Smooth muscle cell (in vitro differentiated cells): ENCODE data around the gene RMI1. TPM values are rescaled to one million over a fixed set of nuclear protein-coding genes. Genes with fewer than 3 reads are reported as not detected.

Source experiments
- DNase-seq: peaks from one replicate; lab custom pipeline; 2025; ENCODE audit not compliant: unreplicated experiment; lab: John Stamatoyannopoulos, UW
- H2AFZ ChIP-seq: fragments of 200-600 bp; sonication (generic); 2 replicates; pipeline ENCODE4 v1.6.0; 2016; ENCODE audit warnings: antibody characterized with exemption, low read depth, mild to moderate bottlenecking
- H3F3A ChIP-seq: fragments of 200-600 bp; sonication (generic); 2 replicates; pipeline ENCODE4 v1.6.0; 2017; ENCODE audit warnings: antibody characterized with exemption, low read depth
- H3K27ac ChIP-seq: fragments of 200-600 bp; sonication (generic); 2 replicates; pipeline ENCODE4 v1.5.1; 2016; ENCODE audit warnings: low read depth, mild to moderate bottlenecking
- H3K27me3 ChIP-seq: fragments of 200-600 bp; sonication (generic); 2 replicates; pipeline ENCODE4 v1.6.1; 2016; ENCODE audit warnings: low read depth, mild to moderate bottlenecking
- H3K36me3 ChIP-seq: fragments of 200-600 bp; sonication (generic); 2 replicates; pipeline ENCODE4 v1.5.1; 2016; ENCODE audit warnings: low read depth
- H3K4me1 ChIP-seq: fragments of 200-600 bp; sonication (generic); 2 replicates; pipeline ENCODE4 v1.5.1; 2016; ENCODE audit warnings: low read depth
- H3K4me2 ChIP-seq: fragments of 200-600 bp; sonication (generic); 2 replicates; pipeline ENCODE4 v1.6.0; 2016; ENCODE audit warnings: mild to moderate bottlenecking
- H3K4me3 ChIP-seq: fragments of 200-600 bp; sonication (generic); 2 replicates; pipeline ENCODE4 v1.5.1; 2016; ENCODE audit warnings: mild to moderate bottlenecking
- H3K79me2 ChIP-seq: fragments of 200-600 bp; sonication (generic); 2 replicates; pipeline ENCODE4 v1.6.0; 2016; ENCODE audit warnings: low read depth, mild to moderate bottlenecking
- H3K9ac ChIP-seq: fragments of 200-600 bp; sonication (generic); 2 replicates; pipeline ENCODE4 v1.6.0; 2016; ENCODE audit warnings: low read depth
- H3K9me3 ChIP-seq: fragments of 200-600 bp; sonication (generic); replicated peaks from 2 replicates; pipeline ENCODE4 v1.5.1; 2016; ENCODE audit warnings: low read depth
- H4K20me1 ChIP-seq: fragments of 200-600 bp; sonication (generic); 2 replicates; pipeline ENCODE4 v1.6.0; 2016; ENCODE audit warnings: low read depth
- WGBS: methylation state at CpG from one replicate; pipeline ENCODE4 v1.1.7; 2016; ENCODE audit warnings: low lambda C conversion rate; 5-methylcytosine and 5-hydroxymethylcytosine counted together
- polyA plus RNA-seq: library from polyadenylated mRNA; unstranded; fragments of >200 nt; fragmentation: Nextera tagmentation; extraction: Ambion mirVana; gene quantifications from 2 replicates; pipeline ENCODE4 v1.2.1, GENCODE V29; 2016
- total RNA-seq: library from RNA; depleted of rRNA; stranded (reverse); fragments of >200 nt; gene quantifications from 2 replicates; pipeline ENCODE4 v1.2.3, GENCODE V29; 2014
- TF ChIP-seq, protein P1 (sequence below): fragments of 200-600 bp; sonication (generic); IDR thresholded peaks from 2 replicates; pipeline ENCODE4 v1.5.1; 2017; ENCODE audit warnings: borderline replicate concordance, mild to moderate bottlenecking, antibody characterized with exemption; ENCODE audit not compliant: insufficient read depth, poor library complexity, severe bottlenecking

RMI1 gene
- total and polyA plus RNA-seq, 2 experiments from 2014 or later = 3.2 to 11.1 TPM

DNA sequence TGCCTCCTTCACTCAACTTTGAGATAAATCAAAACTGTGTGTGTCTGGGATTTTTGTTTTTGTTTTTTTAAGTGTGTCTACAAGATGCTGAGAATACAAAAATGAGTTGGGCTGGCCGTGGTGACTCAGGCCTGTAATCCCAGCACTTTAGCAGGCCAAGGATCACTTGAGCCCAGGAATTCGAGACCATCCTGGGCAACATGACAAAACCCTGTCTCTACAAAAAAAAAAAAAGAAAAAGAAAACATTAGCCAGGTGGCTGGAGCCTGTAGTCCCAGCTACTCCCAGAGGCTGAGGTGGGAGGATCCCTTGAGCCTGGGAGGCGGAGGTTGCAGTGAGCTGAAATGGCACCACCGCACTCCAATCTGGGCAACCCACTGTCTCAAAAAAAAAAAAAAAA, 21.5 kb upstream of the RMI1 start:
- DNase-seq = no peak
- no peak overlapping the region for H3K4me2 ChIP-seq
- 56% methylated on average over 4 of the region's 4 CpGs for WGBS
- no peak overlapping the region for H2AFZ ChIP-seq
- no peaks in the 10 kb centered on the region for H3K36me3 ChIP-seq
- no peaks in the 10 kb centered on the region for H3K27me3 ChIP-seq
- H4K20me1 ChIP-seq = no peaks in the 10 kb centered on the region
- H3K4me1 ChIP-seq = no peaks in the 10 kb centered on the region
- H3K9me3 ChIP-seq = no peaks in the 10 kb centered on the region
- H3K79me2 ChIP-seq = no peaks in the 10 kb centered on the region
- TF ChIP-seq, protein P1, sequence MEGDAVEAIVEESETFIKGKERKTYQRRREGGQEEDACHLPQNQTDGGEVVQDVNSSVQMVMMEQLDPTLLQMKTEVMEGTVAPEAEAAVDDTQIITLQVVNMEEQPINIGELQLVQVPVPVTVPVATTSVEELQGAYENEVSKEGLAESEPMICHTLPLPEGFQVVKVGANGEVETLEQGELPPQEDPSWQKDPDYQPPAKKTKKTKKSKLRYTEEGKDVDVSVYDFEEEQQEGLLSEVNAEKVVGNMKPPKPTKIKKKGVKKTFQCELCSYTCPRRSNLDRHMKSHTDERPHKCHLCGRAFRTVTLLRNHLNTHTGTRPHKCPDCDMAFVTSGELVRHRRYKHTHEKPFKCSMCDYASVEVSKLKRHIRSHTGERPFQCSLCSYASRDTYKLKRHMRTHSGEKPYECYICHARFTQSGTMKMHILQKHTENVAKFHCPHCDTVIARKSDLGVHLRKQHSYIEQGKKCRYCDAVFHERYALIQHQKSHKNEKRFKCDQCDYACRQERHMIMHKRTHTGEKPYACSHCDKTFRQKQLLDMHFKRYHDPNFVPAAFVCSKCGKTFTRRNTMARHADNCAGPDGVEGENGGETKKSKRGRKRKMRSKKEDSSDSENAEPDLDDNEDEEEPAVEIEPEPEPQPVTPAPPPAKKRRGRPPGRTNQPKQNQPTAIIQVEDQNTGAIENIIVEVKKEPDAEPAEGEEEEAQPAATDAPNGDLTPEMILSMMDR = no peak
- peaks cover 4% of the 10 kb centered on the region for H3F3A ChIP-seq
- no peak overlapping the region for H3K27ac ChIP-seq
- no peak overlapping the region for H3K4me3 ChIP-seq
- H3K9ac ChIP-seq = no peak overlapping the region

- H3K79me2 ChIP-seq = no peaks in the 10 kb centered on the region
- no peak overlapping the region for H3K4me3 ChIP-seq
- H3K36me3 ChIP-seq = no peaks in the 10 kb centered on the region
- H3K9ac ChIP-seq = no peak overlapping the region
- peaks cover 8% of the 10 kb centered on the region for H4K20me1 ChIP-seq
- H3K27me3 ChIP-seq = no peaks in the 10 kb centered on the region
- H3F3A ChIP-seq = peaks cover 14% of the 10 kb centered on the region
- DNase-seq = no peak
- WGBS = 97% methylated on average over 5 of the region's 5 CpGs
- no peaks in the 10 kb centered on the region for H3K9me3 ChIP-seq
- no peak overlapping the region for H3K27ac ChIP-seq
- H3K4me1 ChIP-seq = no peaks in the 10 kb centered on the region
- TF ChIP-seq, protein P1 = no peak
- H3K4me2 ChIP-seq = no peak overlapping the region
- no peak overlapping the region for H2AFZ ChIP-seq
Observed at GRCh38 chr9:83960991-83961390, 19.6 kb upstream of the RMI1 start.

DNA sequence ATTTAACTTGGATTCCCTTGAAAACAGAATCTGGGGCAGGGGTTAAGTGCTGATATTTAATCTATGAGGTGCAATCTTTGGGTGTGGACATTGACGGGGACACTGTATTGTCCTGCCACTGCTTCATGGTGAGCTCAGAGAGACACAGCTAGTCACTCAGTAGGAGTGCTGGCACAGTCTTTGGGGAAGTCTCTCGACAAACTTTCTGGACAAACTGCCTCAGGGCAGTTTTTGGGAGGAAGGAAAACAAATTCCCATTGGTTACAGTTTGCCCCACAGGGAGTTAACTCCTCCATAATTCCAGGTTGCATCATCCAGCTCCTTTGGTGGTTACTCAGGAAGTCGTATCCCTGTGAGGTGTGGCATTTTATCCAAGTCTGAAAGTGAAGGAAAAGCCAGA, 18.4 kb upstream of the RMI1 start:
- TF ChIP-seq, protein P1 = no peak
- Histone ChIP-seq H3K79me2 (no peaks in the 10 kb centered on the region), H4K20me1 (peaks cover 19% of the 10 kb centered on the region), H3K9me3 (no peaks in the 10 kb centered on the region), H3F3A (peaks cover 23% of the 10 kb centered on the region), H3K4me2 (no peak overlapping the region), H3K4me1 (no peaks in the 10 kb centered on the region), H3K4me3 (no peak overlapping the region), H2AFZ (no peak overlapping the region), H3K36me3 (peaks cover 4% of the 10 kb centered on the region), H3K9ac (no peak overlapping the region), H3K27ac (no peak overlapping the region), H3K27me3 (no peaks in the 10 kb centered on the region)
- no peak for DNase-seq
- WGBS = 57% methylated on average over 3 of the region's 3 CpGs

DNA sequence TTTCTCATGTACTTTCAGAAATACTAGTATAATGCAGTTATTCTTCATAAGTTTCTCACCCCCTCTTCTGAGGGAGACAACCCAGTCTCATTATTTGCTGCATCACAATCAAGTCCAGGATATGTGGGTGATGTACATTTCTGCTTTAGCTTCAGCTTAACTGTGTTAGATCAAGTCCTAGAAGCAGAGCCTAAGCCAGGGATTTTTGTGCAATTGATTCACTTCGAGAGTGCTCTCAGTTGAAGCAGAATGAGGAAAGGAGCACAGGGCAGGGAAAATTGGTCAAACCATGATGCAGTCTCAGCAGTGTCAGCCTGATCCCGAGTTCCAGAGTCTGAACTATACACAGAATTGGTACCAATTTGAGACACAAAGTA, 15.6 kb upstream of the RMI1 start:
- Histone ChIP-seq H3K36me3 (peaks cover 24% of the 10 kb centered on the region), H3K79me2 (no peaks in the 10 kb centered on the region), H3F3A (peaks cover 45% of the 10 kb centered on the region), H3K27me3 (no peaks in the 10 kb centered on the region), H3K4me1 (no peaks in the 10 kb centered on the region), H3K4me3 (no peak overlapping the region), H3K9ac (no peak overlapping the region), H3K9me3 (no peaks in the 10 kb centered on the region), H3K27ac (peak overlapping the region; percentile 32), H4K20me1 (peaks cover 47% of the 10 kb centered on the region), H2AFZ (no peak overlapping the region), H3K4me2 (no peak overlapping the region)
- 69% methylated on average over 2 of the region's 2 CpGs for WGBS
- DNase-seq = no peak
- TF ChIP-seq, protein P1 = no peak
